NCI-H2029 treated with DMSO at 0.1 percent for 48 hours (cell line): Measurements from ENCODE around the gene DUOX2.
"Not testable (repeated sequence)": the region's sequence is repeated elsewhere in the genome, so short reads cannot be mapped to it uniquely, and the experiment has no call there.

Experiments
- DNase-seq: peaks from one replicate; lab custom pipeline; 2025; lab: John Stamatoyannopoulos, UW

DUOX2 gene

DNA sequence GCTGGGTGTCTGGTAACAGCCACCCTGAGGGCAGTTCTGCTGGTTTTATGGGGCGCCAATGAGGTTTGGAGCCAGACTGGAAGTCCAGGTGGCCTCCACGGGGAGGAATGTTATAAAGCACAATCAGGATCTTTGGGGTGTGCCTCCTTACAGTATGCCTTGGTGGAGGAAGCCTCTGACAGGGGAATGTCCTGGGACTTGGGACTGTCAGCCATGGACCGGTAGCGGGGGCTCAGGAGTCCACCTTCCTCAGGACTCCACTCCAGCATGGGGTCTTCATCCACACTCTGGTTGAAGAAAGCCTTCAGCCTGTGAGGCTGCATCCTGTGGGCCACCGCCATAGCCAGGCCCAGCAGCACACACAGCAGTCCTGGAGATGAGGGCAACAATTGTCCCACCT, 5.0 kb upstream of the DUOX2 start:
- DNase-seq, result no peak

DNA sequence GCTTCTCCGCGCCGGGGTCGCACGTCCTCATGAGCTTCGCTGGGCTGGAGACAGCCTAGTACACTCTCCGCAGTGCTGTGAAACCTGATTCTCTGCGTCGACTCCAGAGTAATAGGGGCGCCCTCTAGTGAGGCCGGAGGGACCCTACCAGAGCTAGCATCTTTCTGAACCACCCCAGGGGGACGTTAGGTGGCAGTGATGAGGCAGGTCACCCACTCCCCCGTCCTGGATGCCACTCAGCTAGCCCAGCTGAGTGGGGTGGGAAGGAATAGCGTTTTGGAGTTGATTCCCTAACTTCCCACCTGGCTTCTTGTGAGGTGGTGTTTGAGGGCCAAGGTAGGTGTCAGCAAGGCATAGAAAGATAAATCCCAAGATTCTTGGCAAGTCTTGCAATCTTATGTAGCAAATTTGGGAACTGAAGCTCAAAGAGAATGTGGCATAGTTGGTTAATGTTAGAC, 4.2 kb upstream of the DUOX2 start:
- DNase-seq, result peak; percentile 42

DNA sequence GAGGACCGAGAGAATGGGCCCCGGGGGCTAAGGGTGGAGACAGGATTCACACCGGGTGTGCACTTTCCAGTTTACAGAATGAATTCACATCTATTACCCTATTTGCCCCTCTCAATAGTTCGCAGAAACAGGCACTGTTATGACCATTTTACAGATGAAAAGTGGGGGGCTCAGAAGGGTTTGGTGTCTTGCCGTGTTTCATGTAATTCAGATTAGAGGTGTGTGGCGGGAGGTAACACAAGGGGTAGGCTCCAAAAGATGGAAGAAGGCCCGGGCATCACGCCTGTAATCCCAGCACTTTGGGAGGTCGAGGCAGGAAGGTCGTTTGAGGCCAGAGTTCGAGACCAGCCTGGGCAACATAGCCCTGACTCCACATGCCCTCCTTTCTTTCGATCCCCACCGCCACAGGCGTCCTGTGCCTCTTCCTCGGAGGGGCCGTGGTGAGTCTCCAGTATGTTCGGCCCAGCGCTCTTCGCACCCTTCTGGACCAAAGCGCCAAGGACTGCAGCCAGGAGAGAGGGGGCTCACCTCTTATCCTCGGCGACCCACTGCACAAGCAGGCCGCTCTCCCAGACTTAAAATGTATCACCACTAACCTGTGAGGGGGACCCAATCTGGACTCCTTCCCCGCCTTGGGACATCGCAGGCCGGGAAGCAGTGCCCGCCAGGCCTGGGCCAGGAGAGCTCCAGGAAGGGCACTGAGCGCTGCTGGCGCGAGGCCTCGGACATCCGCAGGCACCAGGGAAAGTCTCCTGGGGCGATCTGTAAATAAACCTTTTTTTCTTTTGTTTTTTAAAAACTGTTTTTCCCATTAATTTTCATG, 3.5 kb upstream of the DUOX2 start:
- no peak for DNase-seq

DNA sequence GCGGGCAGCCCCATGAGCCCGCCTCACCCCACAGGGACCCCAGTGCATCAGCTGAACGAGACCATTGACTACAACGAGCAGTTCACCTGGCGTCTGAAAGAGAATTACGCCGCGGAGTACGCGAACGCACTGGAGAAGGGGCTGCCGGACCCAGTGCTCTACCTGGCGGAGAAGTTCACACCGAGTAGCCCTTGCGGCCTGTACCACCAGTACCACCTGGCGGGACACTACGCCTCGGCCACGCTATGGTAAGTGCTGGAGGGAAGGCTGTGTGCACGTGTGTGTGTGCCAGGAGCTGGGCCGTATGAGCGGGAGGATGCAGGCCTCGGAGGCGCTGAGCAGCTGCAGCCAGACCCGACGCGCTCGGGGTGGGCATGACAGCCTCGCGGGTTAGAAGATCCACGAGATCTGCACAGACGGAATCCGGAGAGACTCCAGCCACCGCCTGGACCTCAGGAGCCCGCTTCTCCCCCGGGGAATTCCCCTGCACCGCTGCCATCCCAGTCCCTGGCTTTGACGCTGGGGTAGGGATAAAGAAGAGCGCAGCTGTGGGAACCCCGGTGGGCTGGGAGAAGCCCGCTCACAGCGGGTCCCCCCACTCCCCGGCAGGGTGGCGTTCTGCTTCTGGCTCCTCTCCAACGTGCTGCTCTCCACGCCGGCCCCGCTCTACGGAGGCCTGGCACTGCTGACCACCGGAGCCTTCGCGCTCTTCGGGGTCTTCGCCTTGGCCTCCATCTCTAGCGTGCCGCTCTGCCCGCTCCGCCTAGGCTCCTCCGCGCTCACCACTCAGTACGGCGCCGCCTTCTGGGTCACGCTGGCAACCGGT, 2.7 kb upstream of the DUOX2 start:
- no peak for DNase-seq

DNA sequence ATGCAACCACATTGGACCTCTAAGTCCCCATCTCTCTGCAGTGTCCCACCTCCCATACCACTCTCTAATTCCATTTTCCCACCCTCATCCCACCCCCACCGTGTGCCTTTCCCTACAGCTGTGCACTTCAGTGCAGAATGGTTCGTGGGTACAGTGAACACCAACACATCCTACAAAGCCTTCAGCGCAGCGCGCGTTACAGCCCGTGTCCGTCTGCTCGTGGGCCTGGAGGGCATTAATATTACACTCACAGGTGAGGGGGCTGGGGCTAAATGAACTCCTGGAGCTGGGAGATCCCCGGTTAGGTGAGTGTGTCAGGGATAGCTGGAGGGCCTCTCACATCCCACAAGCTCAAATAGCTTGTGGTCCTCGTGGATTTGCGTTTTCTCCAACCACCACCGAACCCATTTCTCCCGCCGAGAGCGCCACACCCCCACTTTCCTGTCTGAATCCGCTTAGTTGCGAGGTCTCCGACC, 2.1 kb upstream of the DUOX2 start:
- no peak for DNase-seq

DNA sequence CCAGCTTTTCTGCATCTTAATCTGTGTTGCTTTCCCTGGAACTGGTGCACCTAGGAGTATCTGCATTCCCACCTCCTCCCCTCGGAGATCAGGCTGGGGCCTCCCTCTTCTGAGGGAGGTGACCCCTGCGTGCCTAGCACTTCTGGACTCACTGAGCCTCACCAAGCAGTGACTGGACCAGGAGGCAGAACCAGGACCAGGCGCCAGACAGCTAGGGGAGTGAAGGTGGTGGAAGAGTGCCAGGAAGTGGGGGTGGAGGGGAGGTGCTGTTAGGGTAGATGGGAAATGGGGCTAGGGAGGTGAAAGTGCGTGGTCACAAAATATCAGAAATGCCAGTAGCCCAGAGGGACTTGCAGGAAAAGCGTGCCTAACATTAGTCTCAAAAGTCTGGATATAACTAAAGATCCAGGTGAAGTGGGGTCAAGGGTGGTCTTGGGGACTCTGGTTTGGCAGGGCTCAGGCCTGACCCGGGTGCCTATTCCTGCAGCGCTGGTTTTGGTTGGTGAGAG, 1.4 kb upstream of the DUOX2 start:
- DNase-seq, result no peak

DNA sequence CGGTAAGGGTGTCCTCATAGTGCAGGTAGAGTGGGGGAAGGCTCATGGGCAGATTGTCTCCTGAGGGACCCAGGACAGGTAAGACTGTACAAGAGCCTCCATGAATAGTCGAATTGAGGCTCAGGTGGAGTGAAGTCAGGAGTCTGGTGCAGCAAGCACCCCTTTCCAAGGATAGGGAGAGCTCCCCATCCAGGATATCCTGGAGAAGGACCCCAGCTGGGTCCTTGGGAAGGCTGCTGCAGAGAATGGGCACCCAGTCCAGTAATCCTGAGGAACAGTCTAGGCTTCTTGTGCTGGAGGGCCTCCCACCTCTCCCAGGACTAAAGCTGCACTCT, 746 bp upstream of the DUOX2 start:
- no peak for DNase-seq

DNA sequence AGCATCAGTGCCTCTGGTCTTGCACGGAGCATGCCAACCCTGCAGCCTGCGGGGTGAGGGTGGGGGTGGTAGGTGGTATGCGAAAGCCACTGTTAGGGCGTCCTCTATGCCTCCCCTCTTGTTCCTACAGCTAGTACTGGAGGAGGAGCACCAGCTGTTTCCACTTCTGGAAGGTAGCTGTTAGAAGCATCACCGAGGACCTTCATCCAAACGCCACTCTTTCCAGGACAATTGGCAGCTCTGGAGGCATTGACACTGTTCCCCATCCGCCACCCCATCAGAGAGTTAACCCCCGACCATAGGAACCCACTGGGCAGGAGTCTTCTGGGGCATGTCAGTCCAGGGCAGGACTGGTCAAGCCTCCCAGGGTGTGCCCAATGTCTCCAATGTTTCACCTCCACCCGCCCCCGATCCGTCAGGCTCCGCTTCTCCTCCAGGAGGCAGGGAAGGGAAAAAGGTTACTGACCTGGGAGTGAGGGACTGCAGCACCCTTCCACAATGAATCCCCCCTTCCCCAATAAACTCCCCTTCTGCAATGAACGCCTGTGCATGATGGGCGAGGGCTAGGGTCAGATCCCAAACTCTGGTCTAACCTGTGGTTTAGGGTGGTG, 487 bp downstream of the DUOX2 start:
- DNase-seq, result no peak

DNA sequence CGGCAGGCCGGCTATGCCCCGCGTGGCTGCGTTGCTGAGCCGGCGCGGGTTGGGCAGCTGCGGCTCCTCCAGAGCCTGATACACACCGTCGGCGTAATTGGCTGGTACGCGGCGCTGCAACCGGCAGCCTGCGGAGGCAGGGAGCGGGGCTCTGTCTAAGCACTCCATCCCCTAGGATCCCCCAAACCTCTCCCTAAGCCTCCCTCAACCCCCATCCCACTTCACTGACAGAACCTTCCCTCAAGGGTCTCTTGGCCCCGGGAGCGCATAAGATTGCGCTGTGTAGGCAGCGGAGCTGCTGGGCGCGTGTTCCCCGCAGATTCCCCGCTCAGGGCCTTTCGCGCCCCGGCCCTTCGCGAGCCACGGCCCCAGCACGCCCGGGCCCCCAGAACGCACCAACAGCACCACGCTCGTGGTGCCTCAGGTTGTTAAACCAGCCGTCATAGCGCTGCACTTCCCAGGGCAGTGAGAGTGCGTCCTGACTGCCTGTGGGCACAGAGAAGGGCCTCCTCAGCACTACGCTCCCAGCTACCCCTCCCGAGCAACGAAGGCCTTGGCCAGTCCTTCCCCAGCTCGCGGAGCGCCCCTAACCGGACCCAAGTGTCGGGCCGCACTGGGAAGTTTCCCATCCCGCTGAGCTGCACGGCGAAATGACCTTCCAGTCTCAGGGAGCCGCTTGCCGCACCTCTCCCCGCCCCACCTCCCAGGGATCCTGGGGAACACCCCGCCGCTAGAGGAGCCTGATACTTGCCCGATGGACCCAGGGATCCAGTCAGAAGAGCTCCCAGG, 1.2 kb downstream of the DUOX2 start:
- no peak for DNase-seq

DNA sequence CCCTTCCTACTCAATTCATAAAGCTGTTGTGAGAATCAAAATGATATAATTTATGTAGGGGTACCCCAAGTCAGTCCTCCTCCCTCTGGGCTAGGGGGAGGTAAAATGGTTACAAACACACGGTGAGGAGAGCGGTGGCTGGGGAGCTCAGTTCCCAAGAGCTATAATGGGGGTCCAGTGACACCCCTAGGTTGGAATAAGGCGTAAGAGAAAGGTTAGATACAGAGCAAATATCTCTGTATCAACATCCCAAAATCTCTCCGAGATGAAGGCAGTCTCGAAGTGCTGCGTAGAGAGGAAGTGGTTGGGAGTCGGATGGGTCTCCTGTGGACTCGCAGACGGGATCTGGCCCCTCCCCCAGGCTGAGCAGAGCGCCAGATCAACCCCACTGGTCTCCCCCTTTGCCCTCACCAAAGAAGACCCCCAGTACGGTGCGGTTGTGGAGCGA, 1.8 kb downstream of the DUOX2 start:
- DNase-seq, result no peak

DNA sequence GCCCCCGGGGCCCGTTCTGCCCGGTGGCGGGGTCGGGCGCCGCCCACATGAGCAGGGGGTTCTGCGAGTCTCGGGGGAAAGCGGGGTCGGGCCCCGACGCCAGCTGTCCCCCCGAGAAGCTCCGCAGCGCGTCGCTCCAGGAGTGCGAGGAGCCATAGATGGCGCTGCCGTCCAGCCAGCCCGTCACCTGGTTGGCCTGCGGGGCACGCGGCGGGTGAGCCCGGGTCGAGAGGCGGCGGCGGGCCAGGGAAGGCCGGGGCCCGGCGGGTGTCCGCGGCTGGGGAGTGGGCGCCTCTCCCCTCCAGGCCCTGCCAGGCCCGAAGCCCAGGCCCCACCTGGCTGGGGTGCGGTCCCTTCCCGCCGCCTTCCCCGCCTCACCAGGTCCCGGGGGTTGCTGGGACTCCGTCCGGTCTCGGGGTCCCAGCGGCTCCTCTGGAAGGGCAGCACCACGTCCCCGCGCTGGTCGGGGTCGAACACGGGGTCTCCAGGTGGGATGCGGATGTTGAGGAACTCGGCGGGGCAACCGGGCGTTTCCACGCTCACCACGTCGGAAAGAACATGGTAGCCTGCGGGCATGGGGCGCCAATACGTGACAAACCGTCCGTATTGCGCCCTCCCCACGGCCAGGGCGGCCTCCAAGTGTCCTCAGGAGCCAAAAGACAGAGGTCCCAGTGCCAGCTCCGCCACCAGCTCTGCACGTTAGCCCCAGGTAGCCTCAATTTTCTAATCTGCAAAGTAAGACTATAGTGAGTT, 2.4 kb downstream of the DUOX2 start:
- DNase-seq, result no peak

DNA sequence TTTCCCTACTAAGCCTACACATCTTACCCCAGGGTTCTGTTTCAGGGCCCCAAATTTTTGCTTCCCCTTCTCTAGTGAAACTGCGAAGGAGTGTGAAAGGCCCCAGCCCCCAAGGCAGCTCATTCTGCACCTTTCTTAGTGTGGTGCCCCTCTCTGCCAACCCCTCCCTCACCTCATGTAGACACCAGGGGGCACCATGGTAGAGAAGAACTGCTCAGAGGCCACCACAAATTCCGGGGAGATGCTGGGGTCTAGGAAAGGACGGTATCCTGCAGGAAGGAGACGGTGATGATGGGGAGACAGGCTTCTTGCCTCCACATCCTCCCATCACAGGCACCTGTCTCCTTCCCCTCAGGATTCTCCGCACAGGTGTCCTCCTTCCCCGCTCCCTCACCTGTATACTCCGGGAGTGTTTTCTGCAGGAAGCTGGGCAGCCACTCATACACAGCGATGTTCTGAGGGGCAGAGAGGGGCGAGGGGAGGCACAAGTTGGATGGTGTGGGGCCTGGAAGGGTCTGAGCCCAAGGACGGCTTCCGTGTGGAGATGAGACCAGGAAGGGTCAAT, 3.6 kb downstream of the DUOX2 start:
- DNase-seq, result no peak

DNA sequence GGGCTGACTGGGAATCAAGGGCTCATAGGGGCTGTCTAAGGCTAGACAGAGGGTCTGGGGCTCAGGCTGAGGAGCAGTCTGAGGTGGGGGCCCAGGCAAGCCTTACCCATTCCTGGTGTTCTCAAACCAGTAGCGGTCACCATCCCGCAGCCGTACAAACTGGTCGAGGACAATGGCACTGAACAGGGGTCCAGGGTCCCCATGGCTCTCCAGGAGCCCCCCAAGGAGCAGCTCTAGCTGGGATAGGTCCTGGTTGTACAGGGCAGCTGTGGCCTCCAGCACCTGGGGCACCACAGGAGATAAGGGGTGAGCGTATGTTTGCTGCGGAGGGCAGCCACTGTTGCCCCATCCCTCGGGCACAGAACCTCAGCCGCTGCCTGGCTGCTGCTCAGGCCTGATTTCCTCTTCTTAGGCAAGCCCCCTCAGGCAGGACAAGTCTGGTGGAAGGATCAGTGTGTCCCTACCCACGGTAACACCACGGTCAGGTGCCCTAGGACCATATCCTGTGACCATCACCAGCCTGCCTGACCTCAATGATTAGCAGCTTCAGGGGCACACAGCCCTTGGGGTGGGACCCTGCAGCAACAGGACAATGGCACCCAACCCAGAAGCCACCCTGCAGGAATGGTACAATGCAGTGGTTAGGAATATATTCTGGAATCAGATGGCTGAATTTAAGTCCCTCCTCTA, 5.9 kb downstream of the DUOX2 start:
- no peak for DNase-seq

DNA sequence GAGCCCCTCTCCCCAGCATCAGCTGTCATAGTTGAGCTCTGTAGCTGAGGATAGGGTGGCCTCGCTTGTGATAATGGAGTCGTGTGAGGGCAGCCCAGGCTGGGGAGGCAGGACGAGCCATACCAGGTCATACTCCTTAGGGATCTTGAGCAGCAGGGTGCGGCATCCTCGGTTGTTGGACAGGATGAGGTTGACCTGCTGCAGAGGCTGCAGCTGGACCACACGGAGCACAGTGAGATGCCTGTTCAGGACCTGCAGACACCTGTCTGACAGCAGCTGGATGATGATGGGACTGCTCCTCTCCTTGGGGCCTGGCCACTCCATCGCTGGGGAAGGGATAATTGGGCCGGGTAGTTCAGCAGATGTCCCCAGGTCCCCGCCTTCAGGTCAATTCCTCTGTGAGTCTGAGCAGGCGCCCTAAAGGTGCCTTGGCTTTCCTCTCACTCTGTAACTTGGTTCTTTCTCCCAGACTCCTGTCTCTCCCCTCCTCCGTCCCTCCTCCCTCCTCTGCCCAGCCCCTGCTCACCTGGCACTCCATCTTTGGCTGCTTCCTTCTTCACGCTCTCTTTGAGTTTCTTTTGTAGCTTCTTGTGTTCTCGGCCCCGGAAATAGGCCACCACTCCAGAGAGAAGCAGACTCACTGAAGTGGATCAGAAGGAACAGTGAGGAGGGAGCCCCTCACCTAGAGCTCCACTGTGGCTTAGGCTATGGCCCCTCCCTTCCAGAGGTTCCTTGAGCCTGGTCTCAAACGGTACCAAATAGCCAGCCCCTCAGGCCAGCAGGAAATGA, 7.8 kb downstream of the DUOX2 start:
- no peak for DNase-seq

DNA sequence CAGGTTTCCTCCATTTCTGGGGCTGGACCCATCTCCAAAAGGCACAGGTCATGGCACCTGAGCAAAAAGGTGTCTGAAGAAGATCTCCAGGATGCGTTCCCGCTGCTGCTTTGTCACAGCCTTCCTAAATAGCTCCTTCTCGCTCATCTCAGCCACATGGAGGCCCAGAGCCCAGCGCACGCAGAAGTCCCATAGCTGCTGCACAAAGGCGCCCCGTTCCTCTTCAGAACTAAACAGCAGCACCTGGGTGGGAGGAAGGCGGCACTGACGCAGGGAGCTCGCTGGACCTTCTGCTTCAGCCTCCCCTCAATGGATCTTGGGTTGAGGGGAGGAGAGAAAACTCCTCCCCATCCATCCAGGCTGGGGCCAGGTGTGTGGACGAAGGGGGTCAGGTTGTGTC, 8.4 kb downstream of the DUOX2 start:
- no peak for DNase-seq

DNA sequence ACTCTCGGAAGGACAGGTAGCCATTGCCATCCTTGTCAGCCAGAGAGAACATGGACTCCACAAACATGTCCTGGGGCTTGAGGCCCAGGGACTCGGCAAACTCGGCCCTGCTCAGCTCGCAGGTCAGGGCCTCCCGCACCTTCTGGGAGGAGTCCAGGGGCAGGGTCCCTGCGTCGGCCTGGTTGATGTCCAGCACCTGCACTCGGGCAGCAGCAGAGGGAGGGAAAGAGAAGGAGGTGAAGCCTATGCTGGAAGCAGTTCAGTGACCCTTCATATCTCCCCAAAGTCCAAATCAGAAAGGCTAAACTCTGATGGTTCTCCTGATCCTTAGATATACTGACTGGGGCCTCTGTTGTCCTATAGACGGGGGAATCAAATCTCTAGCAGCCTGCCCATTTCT, 9.8 kb downstream of the DUOX2 start:
- DNase-seq, result not testable (repeated sequence)

DNA sequence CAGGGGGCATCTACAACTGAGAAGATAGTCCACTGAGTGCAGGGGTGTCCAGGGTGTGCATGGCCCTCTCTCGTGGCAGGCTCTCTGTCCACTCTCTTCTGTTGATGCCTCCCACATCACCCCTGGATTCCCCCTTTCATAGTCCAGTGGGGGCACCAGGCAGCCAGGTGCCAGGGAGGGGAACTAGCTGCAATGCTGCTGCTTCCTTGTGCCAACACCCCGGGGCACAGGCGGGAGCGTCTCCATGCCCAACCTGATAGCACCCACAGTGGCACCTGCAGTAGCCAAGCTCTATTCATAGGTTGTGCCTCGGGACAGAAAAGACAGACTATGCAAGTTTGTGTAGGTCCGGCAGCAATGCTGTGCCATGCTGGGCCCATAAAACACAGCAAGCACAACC, 11.7 kb downstream of the DUOX2 start:
- DNase-seq, result no peak

DNA sequence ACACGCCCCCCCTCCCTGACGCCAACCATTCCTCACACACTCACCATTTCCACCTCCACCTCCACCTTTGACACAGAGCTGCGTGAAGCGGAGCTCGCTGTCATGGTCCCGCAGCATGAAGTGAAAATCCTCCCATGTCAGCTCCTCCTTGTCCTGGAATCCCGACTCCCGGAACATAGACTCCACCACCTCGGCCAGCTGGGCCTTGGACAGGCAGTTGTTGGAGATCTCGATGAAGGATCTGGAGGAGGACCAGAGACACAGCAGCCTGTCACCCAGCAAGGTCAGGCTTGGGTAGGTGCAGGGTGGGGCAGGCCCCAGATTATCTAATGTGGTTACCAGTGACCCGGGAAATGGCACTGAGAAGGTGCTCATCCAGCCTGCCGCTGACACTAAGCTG, 12.2 kb downstream of the DUOX2 start:
- no peak for DNase-seq
